ENCODE measurements around the gene CCDC190.
A peak's percentile ranks its signal among the peaks of the same experiment; 100 is the strongest.
"Not testable (repeated sequence)": the region's sequence is repeated elsewhere in the genome, so short reads cannot be mapped to it uniquely, and the experiment has no call there.

Gene CCDC190

DNA sequence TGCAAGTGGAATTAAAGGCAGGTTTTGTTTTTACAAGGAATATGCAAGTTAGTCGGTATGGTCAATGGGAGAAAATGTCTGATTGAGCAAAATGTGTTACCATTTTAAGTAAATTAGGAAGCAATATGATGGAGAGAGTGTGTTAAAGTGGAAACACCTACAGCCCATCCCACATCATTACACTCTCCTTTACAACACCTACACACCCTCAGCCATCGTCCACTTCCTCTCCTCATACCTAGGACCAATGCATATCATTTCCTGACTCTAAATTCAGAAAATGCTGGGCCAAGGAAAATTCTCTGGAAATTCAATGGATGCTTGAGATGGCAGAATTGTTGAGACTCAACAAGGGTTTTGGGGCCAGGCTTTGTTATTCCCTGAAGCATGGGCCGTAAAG is 16.4 kb upstream of the CCDC190 start:
- no peak for DNase-seq

DNA sequence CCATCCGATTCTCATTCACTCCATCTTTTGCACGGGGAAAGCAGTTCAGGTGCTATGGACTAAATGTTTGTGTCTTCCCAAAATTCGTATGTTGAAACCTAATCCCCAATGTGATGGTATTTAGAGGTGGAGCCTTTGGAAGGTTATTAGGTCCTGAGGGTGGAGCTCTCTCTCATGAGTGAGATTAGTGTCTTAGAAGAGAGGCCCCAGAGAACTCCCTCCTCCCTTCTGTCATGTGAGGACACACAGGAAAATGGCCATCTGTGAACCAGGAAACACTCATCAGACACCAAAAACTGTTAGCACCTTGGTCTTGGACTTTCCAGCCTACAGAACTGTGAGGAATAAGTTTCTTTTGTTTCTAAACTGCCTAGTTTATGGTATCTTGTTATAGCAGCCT is 15.8 kb upstream of the CCDC190 start:
- DNase-seq, result no peak

DNA sequence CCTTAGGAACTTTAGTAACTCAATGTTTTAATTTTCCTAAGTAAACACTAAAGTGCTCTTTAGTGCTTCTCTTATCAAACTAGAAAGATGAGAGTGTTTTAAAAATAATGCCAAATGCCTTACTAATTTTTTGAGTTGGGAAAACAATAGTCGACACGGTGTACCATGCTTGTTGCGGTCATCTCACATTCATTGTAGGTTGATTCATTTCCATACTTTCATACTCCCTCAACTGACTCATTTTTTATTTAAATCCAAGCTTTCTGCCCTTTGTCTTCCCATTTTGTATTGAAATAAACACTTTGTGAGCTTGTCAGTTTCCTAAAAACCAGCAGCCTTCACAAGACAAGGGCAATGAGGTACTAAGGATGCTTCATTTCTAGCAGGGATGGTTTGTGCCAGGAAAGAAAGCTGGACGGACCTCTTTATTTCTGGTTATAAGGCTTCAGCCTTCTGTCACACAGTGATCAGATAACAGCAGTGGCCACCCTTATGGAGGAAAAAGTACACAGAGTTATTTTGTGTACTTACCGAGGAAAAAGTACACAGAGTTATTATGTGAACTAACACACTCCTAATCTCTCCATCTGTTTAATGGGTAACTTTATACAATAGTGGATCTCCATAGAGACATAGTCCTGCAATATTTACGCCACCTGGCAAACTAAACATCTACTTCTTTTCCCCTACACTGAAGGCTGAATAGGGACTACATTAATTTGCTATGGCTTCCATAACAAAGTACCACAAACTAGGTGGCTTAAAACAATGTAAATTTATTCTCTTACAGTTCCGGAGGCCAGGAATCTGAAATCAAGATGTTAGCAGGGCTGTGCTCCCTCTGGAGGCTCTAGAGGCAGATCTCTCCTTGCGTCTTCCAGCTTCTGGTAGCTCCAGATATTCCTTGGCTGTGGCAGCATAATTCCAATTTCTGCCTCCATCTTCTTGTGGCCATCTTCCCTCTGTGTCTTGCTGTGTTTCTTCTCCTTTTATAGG is 13.0 kb upstream of the CCDC190 start:
- DNase-seq, result no peak

DNA sequence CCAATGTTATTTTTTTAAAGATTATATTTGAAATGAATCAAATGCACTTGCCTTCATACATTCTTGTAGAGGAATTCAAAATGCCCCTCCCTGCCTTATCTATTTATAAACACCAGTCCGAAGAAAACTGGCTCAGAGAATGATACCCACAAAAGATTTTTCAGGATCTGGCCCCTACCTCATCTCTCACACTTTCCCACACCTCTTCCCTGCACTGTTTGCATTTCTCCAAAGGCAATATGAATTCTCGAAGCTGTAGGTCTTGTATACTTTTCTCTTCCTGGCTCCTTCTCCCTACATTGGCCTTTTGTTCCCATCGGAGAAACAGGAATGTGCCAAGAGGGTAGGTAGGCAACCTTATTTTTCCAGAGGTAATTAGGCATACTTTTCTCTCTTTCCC is 12.0 kb upstream of the CCDC190 start:
- DNase-seq, result no peak

DNA sequence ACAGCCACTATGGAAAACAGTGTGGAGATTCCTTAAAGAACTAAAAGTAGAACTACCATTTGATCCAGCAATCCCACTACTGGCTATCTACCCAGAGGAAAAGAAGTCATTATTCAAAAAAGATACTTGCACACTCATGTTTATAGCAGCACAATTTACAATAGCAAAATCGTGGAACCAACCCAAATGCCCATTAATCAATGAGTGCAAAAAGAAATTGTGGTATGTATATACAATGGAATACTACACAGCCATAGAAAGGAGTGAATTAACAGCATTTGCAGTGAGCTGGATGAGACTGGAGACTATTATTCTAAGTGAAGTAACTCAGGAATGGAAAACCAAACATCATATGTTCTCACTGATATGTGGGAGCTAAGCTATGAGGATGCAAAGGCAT is 10.4 kb upstream of the CCDC190 start:
- not testable (repeated sequence) for DNase-seq

DNA sequence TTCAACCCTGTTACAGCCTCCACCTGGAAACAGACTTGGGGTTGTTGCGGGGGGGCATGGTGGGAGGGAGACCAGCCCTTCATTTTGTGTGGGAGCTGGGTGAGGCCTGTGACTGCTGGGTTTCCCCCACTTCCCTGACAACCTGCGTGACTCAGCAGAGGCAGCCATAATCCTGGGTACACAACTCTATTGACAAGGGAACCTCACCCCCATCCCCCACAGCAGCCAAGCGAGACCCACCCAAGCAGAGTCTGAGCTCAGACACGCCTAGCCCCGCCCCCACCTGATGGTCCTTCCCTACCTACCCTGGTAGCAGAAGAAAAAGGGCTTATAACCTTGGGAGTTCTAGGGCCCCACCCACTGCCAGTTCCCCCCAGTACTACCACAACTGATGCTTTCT is 8.0 kb upstream of the CCDC190 start:
- DNase-seq, result no peak

DNA sequence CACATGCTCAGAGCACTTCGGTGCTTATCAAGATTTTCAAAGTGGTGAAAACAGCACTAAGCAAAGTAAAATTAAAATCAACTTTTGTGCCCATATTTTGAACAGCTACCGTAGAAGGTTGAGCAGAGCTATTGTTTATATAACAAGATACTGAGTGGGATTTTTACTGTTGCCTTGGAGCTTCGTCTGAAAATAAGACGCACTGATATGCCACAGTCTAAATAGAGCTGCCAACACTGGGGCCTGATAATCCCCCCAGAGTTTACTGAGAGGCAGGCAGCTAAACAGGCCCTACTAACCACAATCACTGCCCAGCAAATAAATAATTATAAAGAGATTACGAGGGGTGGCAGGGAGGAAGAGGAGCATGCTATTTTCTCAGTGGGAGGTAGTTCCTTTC is 650 bp upstream of the CCDC190 start:
- no peak for DNase-seq

DNA sequence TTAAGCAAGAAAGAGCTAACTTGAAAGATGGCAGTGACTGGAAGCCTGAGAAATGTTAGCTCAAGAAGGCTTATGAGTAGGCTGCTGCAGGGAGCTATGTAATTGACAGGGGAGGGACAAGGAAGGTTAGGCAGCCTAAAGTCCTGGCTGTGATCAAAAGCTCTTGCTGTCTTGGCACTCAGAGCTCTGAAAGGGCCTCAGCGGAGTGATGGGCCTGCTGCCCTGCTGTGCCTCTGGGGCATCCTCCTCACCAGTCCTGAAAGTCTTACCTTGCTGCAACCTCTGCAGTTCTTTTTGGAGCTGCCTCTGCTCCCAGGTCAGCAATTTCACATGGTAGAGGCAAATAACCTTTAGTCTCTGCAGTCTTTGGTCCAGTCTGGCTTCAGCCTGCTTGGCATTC is 1.8 kb downstream of the CCDC190 start:
- no peak for DNase-seq

DNA sequence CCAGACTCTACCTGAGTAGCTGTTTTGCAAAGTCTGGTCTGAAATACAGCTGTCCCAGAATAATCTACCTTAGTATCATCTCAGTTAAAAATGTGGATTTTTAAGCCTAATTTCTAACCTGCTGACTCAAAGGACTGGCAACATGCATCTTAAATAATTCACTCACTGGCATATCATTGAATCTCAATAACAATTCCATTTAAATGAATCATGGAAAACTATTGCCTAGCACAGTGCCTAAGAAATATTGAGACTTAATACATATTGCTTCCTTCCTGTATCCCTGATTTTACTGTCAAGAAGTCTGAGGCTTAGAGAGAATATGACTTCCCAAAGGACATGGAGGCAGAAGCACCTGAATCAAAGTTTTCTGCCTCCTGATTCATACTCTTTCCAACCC is 3.1 kb downstream of the CCDC190 start:
- DNase-seq, result no peak

DNA sequence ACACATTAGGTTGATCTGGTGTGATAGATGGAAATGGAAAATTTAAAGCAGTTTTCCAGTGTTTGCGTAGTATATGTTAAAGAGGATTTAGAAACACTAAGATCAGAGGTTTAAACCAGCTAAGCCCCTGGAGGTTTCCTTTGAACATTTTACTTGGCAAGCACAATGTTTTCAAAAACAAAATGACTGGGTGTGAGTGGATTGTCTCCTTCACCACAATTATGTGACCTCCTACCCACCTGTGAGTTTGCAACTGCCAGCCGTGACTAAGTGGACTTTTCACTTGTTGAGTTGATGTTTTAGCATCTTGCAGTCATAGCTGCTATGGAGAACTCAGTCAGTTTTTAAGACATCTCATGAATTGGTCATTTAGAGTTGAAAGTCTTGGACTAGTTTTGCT is 4.7 kb downstream of the CCDC190 start:
- DNase-seq, result no peak

DNA sequence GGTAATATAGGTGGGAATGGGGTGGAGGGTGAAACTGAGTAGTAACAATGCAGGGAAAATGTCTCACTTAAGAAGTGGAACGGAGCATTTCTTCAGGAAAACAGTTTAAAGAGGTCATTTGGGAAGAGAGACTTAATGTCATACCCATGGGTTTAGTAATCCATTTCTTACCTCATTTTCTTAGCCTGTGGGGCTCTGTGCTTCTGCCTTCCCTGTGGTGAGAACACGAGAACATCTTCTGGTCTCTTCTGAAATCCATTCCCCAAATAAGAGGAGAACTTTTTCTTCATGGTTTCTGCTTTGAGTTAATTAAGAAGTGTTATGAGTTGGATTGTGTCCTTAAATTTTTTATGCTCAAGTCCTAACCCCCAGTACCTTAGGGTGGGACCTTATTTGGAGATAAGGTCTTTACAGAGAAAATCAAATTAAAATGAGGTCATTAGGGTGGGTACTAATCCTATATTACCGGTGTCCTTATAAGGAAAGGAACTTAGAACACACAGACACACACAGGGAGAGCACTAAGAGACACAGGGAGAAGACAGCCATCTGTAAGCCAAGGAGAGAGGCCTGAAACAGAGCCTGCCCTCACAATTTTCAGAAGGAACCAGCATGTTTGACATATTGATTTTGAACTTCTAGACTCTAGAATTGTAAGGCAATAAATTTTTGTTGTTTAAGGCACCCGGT is 5.4 kb downstream of the CCDC190 start:
- DNase-seq, result no peak

DNA sequence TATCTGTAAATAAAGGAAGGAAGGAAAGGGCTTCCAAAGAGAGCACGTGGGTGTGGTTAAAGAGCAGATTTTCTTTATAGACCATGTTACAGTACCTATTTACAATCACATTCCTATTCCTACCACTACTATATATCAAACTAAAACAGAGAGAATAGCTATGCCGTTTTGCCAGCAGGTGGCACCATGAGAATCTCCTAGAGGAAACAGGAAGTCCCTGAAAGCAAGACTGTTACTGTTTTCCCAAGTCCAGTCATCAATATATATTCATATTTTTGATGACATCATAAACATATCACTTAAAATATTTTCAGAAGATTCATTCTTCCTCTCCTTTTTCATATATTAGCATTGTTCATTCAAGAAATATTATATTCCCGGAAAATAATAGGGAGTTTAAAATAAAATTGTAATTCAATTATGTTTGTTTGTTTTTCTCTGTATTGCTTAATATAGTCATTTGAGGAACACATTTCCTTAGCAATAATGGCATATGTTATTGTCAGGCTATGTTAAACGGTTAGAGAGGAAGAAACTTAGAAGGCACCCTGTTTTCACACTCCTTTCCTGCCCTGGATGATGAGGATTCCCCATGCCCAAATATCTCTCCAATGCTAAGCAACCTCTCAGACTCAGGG is 6.6 kb downstream of the CCDC190 start:
- peak; percentile 59 to 77 for DNase-seq

DNA sequence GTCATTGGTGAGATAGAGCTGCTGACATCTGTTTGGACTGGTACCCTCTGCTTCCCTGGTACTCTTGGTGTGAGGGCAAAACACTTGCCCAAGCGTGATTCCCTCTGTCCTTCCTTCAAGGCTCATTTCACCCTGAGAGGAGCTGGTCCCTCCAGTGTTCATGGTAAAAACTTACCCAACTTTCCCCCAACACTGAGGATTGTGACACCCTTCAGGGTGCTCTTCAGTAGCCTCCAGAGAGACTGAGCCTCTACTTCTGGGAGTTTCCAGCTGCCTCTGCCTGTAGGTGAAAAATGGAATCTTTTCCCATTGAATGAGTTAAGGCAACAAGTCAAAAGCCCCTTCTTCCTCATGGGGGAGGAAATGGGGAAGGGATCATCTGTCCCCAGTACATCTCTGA is 9.6 kb downstream of the CCDC190 start:
- no peak for DNase-seq

DNA sequence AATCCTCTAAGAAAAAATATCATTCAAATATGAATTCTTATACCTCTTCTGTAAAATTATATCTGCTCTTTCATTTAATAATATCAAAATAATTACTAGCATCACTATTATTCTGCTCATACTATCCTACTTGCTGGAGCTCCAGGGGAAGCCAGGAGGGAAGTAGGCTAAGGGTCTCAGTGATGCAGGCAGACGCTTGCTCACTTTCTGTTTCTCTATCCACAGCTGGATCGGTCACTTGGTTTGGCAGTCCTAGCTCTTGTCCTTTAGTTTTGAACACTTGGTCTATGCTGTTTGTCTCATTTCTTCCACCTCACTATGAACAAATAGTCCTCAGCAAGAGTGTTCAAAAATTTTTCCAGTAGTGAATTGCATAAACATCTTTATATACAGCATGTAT is 11.3 kb downstream of the CCDC190 start:
- DNase-seq, result no peak

DNA sequence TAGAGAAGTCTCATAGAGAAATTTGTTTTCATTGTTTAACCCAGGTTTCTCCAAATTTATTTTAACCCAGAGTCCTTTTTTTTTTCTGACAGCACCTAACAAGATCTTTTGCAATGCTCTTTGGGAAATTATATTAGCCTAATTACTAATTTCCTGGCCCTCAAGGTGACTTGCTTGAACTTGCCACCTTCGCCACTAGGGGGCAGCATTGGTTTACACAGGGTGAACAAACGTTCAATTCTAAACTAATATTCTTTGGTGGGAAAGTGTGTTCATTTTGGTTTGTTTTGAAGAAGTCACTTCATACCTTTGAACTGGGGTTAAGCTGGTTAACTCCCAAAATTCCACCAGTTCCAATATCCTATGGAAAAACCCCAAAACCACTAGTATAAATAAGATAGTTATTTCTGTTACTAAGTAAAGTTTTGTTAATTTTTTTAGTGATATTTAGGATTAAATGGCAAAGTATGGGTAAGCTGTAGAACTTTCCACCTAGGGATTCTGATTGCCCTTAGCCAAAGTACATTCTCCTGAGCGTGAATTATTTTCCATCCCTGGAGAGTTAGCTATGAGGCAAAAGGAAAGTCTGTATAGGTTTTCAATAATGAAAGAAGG is 13.0 kb downstream of the CCDC190 start:
- DNase-seq, result peak; percentile 23 to 88

DNA sequence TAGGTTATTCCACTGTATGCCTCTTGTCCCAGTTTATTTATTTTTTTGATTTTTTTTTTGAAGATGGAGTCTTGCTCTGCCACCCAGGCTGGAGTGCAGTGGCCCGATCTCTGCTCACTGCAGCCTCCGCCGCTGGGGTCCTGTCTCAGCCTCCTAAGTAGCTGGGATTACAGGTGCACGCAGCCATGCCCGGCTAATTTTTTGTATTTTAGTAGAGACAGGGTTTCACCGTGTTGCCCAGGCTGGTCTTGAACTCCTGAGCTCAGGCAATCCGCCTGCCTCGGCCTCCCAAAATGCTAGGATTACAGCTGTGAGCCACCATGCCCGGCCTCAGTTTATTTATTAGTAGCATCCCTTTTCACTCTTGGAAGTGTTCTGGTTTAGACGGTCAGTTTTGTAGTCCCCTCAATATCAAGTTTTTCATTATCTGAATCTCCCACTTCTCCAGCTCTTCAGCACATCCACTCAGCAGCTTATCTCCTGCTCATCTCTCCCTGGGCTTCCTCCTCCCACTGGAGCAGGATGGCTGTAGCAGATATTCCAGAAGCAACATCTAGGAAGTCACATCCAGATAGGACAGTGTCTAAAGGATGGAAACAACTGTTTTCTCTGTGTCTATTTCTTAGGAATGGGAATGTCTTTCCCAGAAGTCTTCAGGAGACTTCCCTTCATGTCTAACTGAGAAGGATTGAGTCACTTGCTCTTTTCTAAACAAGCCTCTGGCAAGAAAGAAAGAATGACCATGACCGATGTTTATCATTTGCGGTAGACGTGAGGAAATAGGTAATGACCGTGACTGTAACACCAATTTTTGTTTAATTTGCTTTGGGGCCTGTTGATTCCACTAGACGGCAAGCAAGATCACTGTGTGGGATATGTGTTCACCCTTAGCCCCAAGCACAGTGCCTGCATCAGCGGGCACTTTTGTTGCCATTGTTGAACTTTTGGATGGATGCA is 14.4 kb downstream of the CCDC190 start:
- DNase-seq, result no peak

DNA sequence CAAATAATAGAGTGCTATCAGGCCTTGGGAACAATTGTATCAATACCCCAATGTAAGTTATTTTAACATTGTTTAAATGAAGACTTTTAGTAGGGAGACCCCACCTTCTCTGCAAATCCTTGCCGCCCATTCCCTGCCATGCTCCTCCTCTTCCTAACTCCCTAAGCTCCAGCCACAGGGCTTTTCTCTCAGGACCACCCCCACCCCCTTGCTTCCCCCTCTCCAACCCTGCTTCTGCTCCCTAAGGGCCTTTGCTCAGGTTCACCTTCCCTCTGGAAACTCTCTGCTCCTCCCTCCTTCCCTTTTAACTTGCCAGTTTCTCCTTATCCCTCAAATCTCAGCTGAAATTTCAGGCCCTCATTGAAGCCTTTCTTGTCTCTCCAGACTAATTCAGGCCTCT is 16.8 kb downstream of the CCDC190 start:
- DNase-seq, result no peak

DNA sequence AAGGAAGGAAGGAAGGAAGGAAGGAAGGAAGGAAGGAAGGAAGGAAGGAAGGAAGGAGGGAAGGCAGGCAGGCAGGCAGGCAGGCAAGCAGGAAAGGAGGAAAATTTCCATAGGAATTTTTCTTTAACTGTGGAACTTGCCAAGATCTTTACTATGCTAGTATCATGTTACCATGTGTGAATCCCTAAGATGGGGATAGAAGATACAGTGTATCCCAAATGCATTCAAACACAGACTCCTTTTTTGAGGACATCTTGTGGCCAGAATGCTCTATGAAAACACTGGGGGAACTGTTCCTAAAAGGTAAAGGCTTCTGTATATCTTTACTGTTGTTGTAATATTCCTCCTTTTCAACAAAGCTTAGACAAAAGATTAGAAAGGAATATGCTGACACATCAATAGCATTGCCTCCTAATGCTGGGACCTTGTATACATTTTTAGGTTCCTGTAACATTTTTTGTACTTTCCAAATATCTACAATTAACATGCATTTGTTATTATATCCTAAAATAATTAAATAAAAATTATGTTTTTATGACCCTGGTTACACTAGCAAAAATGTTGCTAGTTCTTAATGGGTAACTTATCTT is 20.6 kb downstream of the CCDC190 start:
- no peak for DNase-seq

DNA sequence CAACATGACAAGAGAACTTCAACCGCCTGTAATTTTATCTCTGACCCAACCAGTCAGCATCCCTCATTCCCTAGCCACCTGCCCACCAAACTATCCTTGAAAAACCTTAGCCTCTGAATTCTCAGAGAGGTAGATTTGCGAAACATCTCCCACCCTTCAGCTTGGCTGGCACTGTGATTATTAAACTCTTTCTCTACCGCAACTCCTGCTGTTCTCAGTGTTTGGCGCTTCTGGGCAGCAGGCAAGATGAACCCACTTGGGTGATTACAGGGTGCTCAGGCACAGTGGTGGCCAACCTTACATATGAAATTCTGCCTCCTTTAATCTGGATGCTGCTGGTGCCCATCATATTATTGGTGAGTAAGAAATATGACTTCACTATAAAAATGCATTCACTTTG is 22.1 kb downstream of the CCDC190 start:
- DNase-seq, result no peak

DNA sequence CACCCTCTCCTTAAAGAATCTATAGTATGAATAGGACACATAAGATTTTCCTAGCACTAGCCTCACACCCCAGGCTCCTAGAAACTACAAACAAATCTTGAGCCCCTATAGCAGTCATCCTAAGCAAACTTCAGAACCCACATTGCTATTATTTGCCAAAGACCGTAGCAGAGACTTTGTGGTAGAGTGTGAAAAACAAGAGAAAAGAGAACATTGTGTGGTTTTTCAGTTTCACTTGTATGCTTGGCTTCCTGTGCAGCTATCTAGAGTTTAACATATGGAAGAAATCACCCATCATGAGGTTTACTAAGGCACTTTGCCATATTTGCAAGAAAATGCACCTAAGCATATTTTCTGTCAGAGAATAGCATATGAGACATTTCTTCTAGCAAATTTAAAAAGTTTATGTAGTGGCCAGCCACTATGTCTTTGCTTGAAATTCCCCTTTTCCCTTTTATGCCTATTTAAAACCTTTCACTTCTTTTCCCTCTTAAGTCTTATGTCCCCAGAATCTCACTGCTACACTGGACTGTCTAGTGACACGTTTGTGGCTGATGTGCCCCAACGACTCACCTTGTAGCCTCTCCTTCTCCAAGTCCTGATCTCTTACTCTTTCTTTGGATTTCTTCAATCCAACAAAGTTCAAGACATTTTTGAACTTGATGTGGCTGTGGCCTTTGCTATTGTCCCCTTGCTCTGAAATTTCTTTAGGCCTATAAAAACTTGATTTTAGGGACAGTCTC is 25.6 kb downstream of the CCDC190 start:
- no peak for DNase-seq

DNA sequence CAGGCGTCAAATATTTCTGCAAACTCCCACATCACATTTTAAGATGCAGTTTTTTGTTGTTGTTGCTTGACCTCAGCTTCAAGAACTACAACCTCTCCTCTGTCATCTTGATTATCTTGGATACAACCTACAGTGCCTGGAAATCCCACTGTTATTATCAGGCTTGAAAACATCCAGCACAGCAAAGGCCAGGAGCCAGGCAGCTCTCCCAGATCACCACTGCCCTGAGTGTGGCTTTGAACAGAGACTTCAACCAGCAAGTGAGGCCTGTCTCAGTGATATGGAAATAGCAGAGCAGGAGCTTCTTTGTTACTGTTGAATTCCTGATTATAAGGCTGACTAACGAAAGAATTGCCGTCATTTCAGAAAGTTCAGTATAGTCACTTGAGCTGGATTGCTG is 28.5 kb downstream of the CCDC190 start:
- DNase-seq, result no peak
